ENCODE results near the gene CLDN11.

GRCh38 chr3:170436697-170437096 is 18.0 kb downstream of the CLDN11 start:
- TF ChIP-seq CHD2 (IDR thresholded peaks at IDR 0.05; ENCODE audit: borderline replicate concordance, low read depth, low read length) (no peak), BHLHE40 (IDR thresholded peaks at IDR 0.05; ENCODE audit: borderline replicate concordance in 1 of 2, low read depth in 2 of 2, low read length in 1 of 2) (no peak), DPF2 (IDR thresholded peaks at IDR 0.05) (no peak)
